ENCODE data around the gene NKX1-1.

- TF ChIP-seq GATA2 (IDR thresholded peaks at IDR 0.05; ENCODE audit: low read depth, low read length), result no peak
- TF ChIP-seq GATA3 (IDR thresholded peaks at IDR 0.05; ENCODE audit: low read depth, low read length), result no peak
Observed at GRCh38 chr4:1446502-1447386, 40.5 kb upstream of the NKX1-1 start.

All from SH-SY5Y (cell line).